Jurkat, Clone E6-1 (cell line): Measurements from ENCODE around the gene DUSP10.

Experiments
- DNase-seq: peaks from one replicate; pipeline ENCODE4 v3.0.0-alpha.2; 2011; ENCODE audit warnings: low read depth, low spot score
- H3K4me3 ChIP-seq: 2 replicates; pipeline ENCODE4 v1.5.1; 2011; ENCODE audit warnings: mild to moderate bottlenecking, low read length, control low read depth, moderate library complexity

Gene DUSP10

GRCh38 chr1:221675880-221676800 is 65.7 kb downstream of the DUSP10 start:
- DNase-seq, result no peak
- no peak overlapping the region for H3K4me3 ChIP-seq

- DNase-seq, result no peak
- no peak overlapping the region for H3K4me3 ChIP-seq
These were observed 68.9 kb downstream of the DUSP10 start for GRCh38 chr1:221672965-221673364.

GRCh38 chr1:221672239-221672645 is 69.6 kb downstream of the DUSP10 start:
- H3K4me3 ChIP-seq, result no peak overlapping the region
- no peak for DNase-seq

GRCh38 chr1:221670081-221670480 is 71.8 kb downstream of the DUSP10 start:
- no peak overlapping the region for H3K4me3 ChIP-seq
- DNase-seq, result no peak

GRCh38 chr1:221669441-221669840 is 72.4 kb downstream of the DUSP10 start:
- no peak for DNase-seq
- no peak overlapping the region for H3K4me3 ChIP-seq

- no peak overlapping the region for H3K4me3 ChIP-seq
- no peak for DNase-seq
These were observed 74.4 kb downstream of the DUSP10 start for GRCh38 chr1:221667504-221667903.

- DNase-seq, result no peak
- no peak overlapping the region for H3K4me3 ChIP-seq
These were observed 77.6 kb downstream of the DUSP10 start for GRCh38 chr1:221664253-221664652.

- DNase-seq, result no peak
- H3K4me3 ChIP-seq, result no peak overlapping the region
These were observed 78.6 kb downstream of the DUSP10 start for GRCh38 chr1:221663321-221663720.

- H3K4me3 ChIP-seq, result no peak overlapping the region
- no peak for DNase-seq
These were observed 86.1 kb downstream of the DUSP10 start for GRCh38 chr1:221655766-221656305.
